GM23338 (cell line): ENCODE data around the gene ATP13A2. TPM values are rescaled to one million over a fixed set of nuclear protein-coding genes. Genes with fewer than 3 reads are reported as not detected.

ENCODE experiments used
- ATAC-seq: fragments of 200-7000 bp; cut with Tn5 transposase; 3 replicates; pipeline ENCODE4 v1.9.1; 2020
- DNase-seq: peaks from one replicate; pipeline ENCODE4 v3.0.0-alpha.2; 2015; ENCODE audit warnings: low spot score
- H2AFZ ChIP-seq: fragments of 200-600 bp; sonication (generic); 2 replicates; pipeline ENCODE4 v1.8.0; 2016; ENCODE audit warnings: antibody characterized with exemption, mild to moderate bottlenecking, moderate library complexity
- H3F3A ChIP-seq: fragments of 200-600 bp; sonication (generic); replicated peaks from 2 replicates; pipeline ENCODE4 v1.8.0; 2017; ENCODE audit warnings: antibody characterized with exemption, mixed run types, low read depth
- H3K27ac ChIP-seq: fragments of 200-600 bp; sonication (generic); 2 replicates; pipeline ENCODE4 v1.6.1; 2016; ENCODE audit warnings: low read depth
- H3K27me3 ChIP-seq: fragments of 200-600 bp; sonication (generic); 2 replicates; pipeline ENCODE4 v1.8.0; 2016; ENCODE audit warnings: mild to moderate bottlenecking, mixed run types, moderate library complexity; ENCODE audit not compliant: insufficient read depth
- H3K36me3 ChIP-seq: fragments of 200-600 bp; sonication (generic); 2 replicates; pipeline ENCODE4 v1.8.0; 2016; ENCODE audit warnings: mild to moderate bottlenecking; ENCODE audit not compliant: insufficient read depth
- H3K4me1 ChIP-seq: fragments of 200-600 bp; sonication (generic); 2 replicates; pipeline ENCODE4 v1.8.0; 2016; ENCODE audit warnings: mild to moderate bottlenecking, moderate library complexity; ENCODE audit not compliant: insufficient read depth
- H3K4me2 ChIP-seq: fragments of 200-600 bp; sonication (generic); 2 replicates; pipeline ENCODE4 v1.7.1; 2017; ENCODE audit warnings: mixed run types
- H3K4me3 ChIP-seq: fragments of 200-600 bp; sonication (generic); 2 replicates; pipeline ENCODE4 v1.6.1; 2016; ENCODE audit warnings: mixed run types
- H3K79me2 ChIP-seq: fragments of 200-600 bp; sonication (generic); replicated peaks from 2 replicates; pipeline ENCODE4 v1.8.0; 2017; ENCODE audit warnings: mild to moderate bottlenecking; ENCODE audit not compliant: insufficient read depth
- H3K9me2 ChIP-seq: fragments of 200-600 bp; sonication (generic); 2 replicates; pipeline ENCODE4 v1.8.0; 2017; ENCODE audit not compliant: insufficient read depth
- H4K20me1 ChIP-seq: fragments of 200-600 bp; sonication (generic); replicated peaks from 2 replicates; pipeline ENCODE4 v1.8.0; 2017; ENCODE audit warnings: mild to moderate bottlenecking; ENCODE audit not compliant: insufficient read depth
- H3K27ac Mint-ChIP-seq: 2 replicates; pipeline ENCODE4 v1.8.0; 2020; ENCODE audit warnings: inconsistent platforms, mild to moderate bottlenecking, moderate library complexity, mixed read lengths
- H3K27me3 Mint-ChIP-seq: 3 replicates; pipeline ENCODE4 v1.8.0; 2022; ENCODE audit warnings: low read depth, mild to moderate bottlenecking, moderate library complexity, mixed read lengths, inconsistent platforms; ENCODE audit not compliant: insufficient read depth, poor library complexity
- H3K36me3 Mint-ChIP-seq: 3 replicates; pipeline ENCODE4 v1.8.0; 2021; ENCODE audit warnings: low read depth, mild to moderate bottlenecking, inconsistent platforms, moderate library complexity, mixed read lengths
- H3K4me1 Mint-ChIP-seq: 3 replicates; pipeline ENCODE4 v1.8.0; 2020; ENCODE audit warnings: mild to moderate bottlenecking, inconsistent platforms, mixed read lengths
- H3K4me3 Mint-ChIP-seq: 3 replicates; pipeline ENCODE4 v1.8.0; 2021; ENCODE audit warnings: moderate library complexity, mild to moderate bottlenecking, inconsistent platforms, mixed read lengths
- H3K9me3 Mint-ChIP-seq: 3 replicates; pipeline ENCODE4 v1.8.0; 2020; ENCODE audit warnings: moderate library complexity, mild to moderate bottlenecking, inconsistent platforms, mixed read lengths
- POLR2AphosphoS5 ChIP-seq: IDR thresholded peaks from 2 replicates; pipeline ENCODE4 v1.6.1; 2016; ENCODE audit warnings: antibody characterized with exemption, low read depth
- ZNF462 ChIP-seq: fragments of 250-450 bp; sonication (Bioruptor Pico); IDR thresholded peaks from 2 replicates; pipeline ENCODE4 v1.5.0; 2020; ENCODE audit warnings: mild to moderate bottlenecking, moderate library complexity
- polyA plus RNA-seq: library from polyadenylated mRNA; unstranded; fragments of >200 nt; fragmentation: Nextera tagmentation; extraction: Ambion mirVana; gene quantifications from 2 replicates; pipeline ENCODE4 v1.2.1, GENCODE V29; 2016
- total RNA-seq: library from RNA; depleted of rRNA; stranded (reverse); fragments of >200 nt; shearing (Covaris generic); gene quantifications from 2 replicates; pipeline ENCODE4 v1.2.3, GENCODE V29; 2014
- TF ChIP-seq, protein P1 (sequence below): IDR thresholded peaks from 2 replicates; pipeline ENCODE4 v1.6.1; 2016; ENCODE audit warnings: antibody characterized with exemption
- TF ChIP-seq, protein P2 (sequence below): IDR thresholded peaks from one replicate; pipeline ENCODE4 v1.6.1; 2018; ENCODE audit warnings: antibody characterized with exemption; ENCODE audit not compliant: unreplicated experiment

ATP13A2 gene
- total and polyA plus RNA-seq, 2 experiments from 2014 or later, result 30.1 to 87.7 TPM

DNA sequence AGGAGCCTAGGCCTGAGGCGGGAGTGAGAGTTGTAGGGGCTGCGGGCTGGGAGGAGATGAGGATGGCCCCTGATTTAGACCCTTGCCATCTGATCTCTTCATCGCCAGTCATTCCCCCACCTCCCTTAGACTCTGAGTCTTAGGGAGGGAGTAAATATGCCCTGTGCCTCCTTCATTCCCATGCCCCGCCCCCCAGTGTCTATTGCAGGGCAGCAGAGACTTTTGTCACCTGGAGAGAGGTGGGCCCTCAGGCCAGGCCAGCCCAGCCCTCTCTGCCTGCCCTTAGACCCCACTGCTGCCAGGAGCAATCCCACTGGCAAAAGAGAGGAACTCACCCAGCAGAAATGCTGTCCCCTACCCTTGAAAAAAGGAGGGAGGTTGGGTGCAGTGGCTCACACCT, 28.1 kb downstream of the ATP13A2 start:
- Histone ChIP-seq H2AFZ (no peak overlapping the region), H3K27ac (no peak overlapping the region), H3K4me1 (peaks cover 7% of the 10 kb centered on the region), H3K4me2 (no peak overlapping the region), H3K4me3 (no peak overlapping the region), H4K20me1 (no peaks in the 10 kb centered on the region), H3K27me3 (no peaks in the 10 kb centered on the region), H3K79me2 (peaks cover 13% of the 10 kb centered on the region), H3F3A (peaks cover 14% of the 10 kb centered on the region; the same call in 1 of the 2 replicates), H3K36me3 (no peaks in the 10 kb centered on the region), H3K9me2 (no peaks in the 10 kb centered on the region)
- H3K4me1 Mint-ChIP-seq, result peaks cover 25% of the 10 kb centered on the region
- DNase-seq (no peak), ATAC-seq (no peak)
- peaks cover 6% of the 10 kb centered on the region; the same call in 1 of the 3 replicates for H3K36me3 Mint-ChIP-seq
- no peak overlapping the region for H3K4me3 Mint-ChIP-seq
- TF ChIP-seq ZNF462 (CRISPR knock-in tag) (no peak), POLR2AphosphoS5 (no peak)
- TF ChIP-seq, protein P1, sequence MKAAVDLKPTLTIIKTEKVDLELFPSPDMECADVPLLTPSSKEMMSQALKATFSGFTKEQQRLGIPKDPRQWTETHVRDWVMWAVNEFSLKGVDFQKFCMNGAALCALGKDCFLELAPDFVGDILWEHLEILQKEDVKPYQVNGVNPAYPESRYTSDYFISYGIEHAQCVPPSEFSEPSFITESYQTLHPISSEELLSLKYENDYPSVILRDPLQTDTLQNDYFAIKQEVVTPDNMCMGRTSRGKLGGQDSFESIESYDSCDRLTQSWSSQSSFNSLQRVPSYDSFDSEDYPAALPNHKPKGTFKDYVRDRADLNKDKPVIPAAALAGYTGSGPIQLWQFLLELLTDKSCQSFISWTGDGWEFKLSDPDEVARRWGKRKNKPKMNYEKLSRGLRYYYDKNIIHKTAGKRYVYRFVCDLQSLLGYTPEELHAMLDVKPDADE, result no peak
- TF ChIP-seq, protein P2, sequence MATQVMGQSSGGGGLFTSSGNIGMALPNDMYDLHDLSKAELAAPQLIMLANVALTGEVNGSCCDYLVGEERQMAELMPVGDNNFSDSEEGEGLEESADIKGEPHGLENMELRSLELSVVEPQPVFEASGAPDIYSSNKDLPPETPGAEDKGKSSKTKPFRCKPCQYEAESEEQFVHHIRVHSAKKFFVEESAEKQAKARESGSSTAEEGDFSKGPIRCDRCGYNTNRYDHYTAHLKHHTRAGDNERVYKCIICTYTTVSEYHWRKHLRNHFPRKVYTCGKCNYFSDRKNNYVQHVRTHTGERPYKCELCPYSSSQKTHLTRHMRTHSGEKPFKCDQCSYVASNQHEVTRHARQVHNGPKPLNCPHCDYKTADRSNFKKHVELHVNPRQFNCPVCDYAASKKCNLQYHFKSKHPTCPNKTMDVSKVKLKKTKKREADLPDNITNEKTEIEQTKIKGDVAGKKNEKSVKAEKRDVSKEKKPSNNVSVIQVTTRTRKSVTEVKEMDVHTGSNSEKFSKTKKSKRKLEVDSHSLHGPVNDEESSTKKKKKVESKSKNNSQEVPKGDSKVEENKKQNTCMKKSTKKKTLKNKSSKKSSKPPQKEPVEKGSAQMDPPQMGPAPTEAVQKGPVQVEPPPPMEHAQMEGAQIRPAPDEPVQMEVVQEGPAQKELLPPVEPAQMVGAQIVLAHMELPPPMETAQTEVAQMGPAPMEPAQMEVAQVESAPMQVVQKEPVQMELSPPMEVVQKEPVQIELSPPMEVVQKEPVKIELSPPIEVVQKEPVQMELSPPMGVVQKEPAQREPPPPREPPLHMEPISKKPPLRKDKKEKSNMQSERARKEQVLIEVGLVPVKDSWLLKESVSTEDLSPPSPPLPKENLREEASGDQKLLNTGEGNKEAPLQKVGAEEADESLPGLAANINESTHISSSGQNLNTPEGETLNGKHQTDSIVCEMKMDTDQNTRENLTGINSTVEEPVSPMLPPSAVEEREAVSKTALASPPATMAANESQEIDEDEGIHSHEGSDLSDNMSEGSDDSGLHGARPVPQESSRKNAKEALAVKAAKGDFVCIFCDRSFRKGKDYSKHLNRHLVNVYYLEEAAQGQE, result no peak
- peaks cover 19% of the 10 kb centered on the region for H3K27me3 Mint-ChIP-seq
- H3K9me3 Mint-ChIP-seq, result no peaks in the 10 kb centered on the region; the same call in 2 of the 3 replicates
- no peak overlapping the region for H3K27ac Mint-ChIP-seq
